Ammon's horn (tissue), 1 donor: ENCODE measurements around the gene WDR6.
"Not testable (repeated sequence)": the region's sequence is repeated elsewhere in the genome, so short reads cannot be mapped to it uniquely, and the experiment has no call there.

Experiments used
- DNase-seq: peaks from one replicate; pipeline ENCODE4 v3.0.0-alpha.2; 2016; ENCODE audit warnings: low spot score

Gene WDR6

DNA sequence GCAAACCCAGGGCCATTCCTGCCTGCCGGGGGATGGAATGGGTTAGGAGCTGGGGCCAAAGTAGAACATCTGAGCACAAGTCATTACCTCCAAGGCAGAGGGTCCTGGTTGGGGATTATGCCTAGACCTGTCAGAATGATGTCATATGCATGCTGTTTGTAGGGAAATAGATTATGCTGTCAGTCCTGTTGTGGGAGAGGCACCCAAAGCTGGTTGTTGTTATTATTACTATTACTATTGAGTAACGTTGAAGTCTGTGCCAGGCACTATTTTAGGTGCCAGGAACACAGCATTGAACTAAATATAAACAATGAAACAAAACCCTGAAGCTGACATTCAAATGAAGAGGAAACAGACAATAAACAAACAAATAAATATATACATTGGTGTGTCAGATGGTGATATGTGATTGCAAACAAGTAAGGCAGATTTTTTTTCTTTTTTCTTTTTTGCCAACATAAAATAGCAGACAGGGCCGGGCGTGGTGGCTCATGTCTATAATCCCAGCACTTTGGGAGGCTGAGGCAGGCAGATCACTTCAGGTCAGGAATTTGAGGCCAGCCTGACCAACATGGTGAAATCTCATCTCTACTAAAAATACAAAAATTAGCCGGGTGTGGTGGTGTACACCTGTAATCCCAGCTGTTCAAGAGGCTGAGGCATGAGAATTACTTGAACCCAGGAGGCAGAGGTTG, 15.2 kb upstream of the WDR6 start:
- no peak for DNase-seq

DNA sequence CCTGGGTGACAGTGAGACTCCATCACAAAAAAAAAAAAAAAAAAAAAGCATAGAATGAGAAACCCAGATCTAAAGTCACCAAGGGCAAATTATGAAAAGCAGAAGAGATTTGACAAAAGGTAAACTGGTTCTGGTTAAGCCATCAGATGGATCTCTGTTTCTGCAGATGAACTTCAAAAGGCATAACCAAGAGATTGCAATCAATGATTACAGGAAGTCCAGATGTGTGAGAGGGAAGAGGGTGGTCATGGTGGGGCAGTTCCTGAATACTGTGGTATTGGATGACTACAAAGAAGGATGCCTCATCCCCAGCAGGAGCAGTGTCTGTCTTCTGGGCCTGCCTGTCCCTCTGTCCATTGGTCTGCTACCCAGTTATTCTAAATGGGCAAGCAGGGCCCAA, 13.4 kb upstream of the WDR6 start:
- no peak for DNase-seq

DNA sequence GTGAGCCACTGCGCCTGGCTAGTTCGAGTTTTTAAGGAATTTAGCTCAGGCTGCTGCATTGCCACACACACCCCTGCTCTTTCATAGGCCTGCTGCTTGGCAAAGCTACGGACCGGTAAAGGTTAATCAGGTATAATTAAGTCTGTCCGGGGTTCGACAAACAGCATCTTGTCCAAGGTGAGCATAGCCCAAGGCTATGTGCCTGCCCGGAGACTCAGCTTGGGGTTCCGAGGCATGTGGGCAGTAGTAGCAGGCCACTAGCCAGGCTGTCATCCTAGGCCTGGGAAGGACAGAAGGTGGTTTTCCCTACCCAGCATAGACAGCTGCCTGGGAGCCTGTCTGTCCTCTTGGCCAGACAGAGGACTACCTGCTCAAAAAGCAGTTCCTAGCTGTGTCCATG, 10.6 kb upstream of the WDR6 start:
- no peak for DNase-seq

DNA sequence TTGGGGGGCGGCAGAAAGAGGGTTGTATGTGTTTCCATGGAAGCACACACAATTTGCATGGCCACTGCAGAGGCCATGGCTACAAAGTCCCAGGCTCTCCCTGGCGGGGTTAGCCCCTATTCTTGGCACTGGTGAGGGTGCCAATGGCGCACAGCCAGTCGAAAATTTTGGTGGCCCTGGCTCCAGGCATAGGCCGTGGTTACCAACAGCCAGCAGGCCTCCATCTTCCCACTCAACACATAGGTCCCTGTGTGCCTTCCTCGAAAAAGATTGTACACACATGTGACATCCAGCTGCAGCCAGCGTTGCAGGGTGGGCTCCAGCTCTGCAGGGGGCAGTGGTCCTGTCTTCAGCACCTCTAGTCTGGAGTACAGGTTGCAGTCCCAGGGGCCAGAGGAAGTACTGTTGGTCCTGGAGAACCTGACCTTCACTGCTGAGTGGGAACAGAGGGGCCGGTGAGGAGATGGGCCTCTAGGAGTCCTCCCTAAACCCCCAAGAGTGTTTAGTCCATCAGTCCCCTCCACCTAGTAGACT, 10.0 kb upstream of the WDR6 start:
- DNase-seq: no peak

GRCh38 chr3:48997714-48998637, 9.2 kb upstream of the WDR6 start:
- no peak for DNase-seq

DNA sequence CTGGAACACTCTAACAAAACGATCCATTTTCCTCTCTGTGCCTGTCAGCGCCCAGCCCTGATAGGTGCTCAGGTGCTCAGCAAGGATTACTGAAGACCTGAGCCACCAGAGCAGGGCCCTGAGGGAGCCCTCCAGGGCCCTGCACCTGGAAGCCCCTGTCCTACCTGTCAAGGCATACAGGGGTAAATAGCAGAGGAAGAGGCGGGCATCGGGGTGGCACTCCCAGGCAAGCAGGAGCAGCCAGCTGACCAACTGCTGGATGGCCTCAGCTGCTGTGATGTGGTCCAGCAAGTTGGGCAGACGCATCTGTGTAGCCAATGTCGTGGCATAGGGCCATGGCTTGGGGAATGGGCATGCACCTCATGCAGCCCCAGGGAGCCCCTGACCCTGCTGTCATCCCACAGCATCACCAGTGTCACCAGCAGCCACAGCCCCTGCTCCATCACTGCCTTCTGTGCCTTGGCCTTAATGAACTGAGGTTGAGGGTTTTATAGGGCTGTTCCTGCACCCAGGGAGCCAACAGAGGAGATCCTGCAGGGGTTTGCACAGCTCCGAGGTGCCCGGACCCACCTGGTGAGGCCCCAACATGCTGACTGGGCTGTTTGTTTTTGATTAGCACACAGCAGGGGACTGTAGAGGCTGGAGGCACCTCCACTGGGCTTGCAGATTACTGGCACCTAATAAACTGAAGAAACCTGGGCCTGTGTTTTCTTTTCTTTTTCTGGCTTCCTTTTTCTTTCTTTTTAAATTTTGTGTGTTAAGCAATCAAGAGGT, 7.9 kb upstream of the WDR6 start:
- no peak for DNase-seq

DNA sequence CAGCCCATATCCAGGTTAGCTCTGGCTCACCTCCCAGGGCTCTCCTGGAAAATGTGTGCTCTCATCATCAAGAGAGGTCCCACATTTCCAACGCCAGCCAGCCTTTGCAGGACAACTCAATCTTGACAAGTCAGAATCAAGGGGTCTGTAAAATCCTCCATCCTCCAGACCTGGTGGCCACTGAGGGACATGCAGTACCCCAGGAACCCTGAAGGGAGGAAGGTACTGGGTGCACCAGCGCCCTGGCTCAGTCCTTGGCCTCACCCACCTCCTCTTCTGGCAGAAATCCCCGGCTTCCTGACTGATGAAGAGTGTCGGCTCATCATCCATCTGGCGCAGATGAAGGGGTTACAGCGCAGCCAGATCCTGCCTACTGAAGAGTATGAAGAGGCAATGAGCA, 6.0 kb upstream of the WDR6 start:
- DNase-seq: no peak

DNA sequence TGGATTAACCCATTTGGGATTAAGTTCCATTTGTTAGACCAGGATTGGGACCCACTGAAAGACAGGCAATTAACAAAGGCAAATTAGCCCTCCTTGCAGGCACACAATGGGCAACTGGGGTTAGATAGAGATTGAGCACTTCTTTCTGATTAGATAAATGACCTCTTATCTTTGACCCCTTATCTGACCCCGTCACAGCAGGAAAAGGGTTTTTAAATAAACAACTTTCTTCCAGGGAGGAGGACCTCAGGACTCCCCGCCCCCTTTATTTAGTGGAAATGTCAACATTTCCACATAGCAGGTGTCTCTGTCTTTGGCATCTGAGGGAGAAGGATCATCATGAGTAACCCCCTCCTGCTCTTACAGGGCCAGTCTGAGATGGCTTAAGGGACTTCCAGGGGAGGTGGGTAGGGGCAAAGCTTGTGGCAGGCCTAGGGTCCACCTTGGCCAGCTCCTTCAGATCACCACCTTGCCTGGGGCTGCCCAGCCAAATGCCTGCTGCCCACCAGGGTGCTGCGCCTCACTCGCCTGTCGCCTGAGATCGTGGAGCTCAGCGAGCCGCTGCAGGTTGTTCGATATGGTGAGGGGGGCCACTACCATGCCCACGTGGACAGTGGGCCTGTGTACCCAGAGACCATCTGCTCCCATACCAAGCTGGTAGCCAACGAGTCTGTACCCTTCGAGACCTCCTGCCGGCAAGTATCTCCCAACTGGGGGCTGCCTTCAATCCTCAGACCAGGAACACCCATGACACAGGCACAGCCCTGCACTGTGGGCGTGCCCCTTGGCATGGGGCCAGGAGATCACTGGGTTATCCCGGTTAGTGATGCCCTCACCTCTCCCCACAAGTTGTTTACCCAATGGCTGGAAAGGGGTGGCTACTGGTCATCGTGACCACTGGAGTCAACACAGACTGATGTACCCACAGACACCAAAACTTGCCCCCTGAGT, 2.6 kb upstream of the WDR6 start:
- no peak for DNase-seq

DNA sequence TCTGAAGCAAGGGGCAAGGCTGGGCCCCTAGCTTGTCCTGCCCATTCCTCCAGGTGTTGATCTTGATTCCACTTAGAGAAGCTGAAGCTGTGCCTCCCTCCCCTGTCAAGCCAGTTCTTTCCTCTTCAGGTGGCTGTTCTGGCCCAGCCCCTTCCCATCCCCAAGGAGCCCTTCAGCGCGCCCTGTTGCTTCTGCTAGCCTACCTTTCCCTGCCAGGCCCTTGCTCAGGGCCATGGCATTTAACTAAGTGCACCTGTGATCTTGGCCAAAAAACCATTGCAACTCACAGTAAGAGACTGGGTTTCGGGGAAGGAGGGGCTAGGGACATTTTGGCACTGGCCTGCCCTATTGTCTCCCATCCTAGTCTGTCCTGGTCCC, 1.9 kb upstream of the WDR6 start:
- DNase-seq: no peak

DNA sequence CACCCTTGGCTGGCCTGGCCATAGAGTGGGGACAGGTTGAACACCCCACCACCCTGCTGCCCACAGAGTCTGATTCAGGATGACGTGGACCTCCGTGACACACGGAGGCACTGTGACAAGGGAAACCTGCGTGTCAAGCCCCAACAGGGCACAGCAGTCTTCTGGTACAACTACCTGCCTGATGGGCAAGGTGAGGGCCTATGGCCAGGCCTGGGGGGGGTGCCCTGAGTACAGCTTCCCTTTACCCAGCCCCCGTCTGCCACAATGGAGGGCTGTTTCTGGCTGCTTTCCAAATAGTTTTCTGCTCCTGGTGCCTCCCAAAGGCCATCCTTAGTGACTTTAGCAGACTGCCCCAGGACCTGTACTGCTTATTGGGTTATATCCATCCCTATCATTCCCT, 1.2 kb upstream of the WDR6 start:
- no peak for DNase-seq

GRCh38 chr3:49006408-49007067, 653 bp upstream of the WDR6 start:
- peak; percentile 60 for DNase-seq

- peak; percentile 84 for DNase-seq
Observed at GRCh38 chr3:49007771-49008528, 759 bp downstream of the WDR6 start.

DNA sequence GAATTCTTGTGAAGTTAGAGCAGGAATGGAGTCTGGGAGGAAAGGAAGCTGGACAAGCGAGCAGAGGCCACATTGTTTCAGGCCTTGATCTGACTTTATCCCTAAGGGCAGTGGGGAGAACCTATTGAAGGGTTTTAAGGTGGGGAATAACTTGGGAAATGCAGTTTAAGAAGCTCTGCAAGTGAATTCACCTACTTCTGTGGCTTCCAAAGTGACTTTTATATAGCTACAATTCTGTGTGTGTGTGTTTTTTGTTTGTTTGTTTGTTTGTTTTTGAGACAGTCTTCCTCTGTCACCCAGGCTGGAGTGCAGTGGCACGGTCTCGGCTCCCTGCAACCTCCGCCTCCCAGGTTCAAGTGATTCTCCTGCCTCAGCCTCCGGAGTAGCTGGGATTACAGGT, 1.4 kb downstream of the WDR6 start:
- not testable (repeated sequence) for DNase-seq

DNA sequence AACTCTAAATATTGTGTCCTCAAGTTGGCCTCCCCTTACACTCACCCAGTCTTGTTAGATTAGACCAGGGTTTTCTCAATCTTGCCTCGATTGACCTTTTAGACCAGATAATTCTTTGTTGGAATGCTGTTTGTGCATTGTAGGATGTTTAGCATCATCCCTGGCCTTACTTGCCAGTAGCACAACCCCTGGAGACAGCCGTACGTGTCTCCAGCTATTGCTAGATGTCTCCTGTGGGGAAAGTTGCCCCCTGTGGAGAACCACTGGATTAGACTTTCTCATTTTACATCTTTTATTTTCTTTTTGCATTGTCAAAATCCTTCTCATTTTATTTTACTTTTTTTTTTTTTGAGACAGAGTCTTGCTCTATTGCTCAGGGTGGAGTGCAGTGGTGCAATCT, 2.2 kb downstream of the WDR6 start:
- no peak for DNase-seq

DNA sequence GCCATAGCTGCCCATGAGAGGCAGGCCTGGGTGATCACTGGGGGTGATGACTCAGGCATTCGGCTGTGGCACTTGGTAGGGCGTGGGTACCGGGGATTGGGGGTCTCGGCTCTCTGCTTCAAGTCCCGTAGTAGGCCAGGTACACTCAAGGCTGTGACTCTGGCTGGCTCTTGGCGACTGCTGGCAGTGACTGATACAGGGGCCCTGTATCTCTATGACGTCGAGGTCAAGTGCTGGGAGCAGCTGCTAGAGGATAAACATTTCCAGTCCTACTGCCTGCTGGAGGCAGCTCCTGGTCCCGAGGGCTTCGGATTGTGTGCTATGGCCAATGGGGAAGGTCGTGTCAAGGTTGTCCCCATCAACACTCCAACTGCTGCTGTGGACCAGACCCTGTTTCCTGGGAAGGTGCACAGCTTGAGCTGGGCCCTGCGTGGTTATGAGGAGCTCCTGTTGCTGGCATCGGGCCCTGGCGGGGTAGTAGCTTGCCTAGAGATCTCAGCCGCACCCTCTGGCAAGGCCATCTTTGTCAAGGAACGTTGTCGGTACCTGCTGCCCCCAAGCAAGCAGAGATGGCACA, 5.3 kb downstream of the WDR6 start:
- no peak for DNase-seq

GRCh38 chr3:49013113-49013737, 6.0 kb downstream of the WDR6 start:
- DNase-seq: no peak

GRCh38 chr3:49013738-49014660, 6.8 kb downstream of the WDR6 start:
- DNase-seq: no peak

DNA sequence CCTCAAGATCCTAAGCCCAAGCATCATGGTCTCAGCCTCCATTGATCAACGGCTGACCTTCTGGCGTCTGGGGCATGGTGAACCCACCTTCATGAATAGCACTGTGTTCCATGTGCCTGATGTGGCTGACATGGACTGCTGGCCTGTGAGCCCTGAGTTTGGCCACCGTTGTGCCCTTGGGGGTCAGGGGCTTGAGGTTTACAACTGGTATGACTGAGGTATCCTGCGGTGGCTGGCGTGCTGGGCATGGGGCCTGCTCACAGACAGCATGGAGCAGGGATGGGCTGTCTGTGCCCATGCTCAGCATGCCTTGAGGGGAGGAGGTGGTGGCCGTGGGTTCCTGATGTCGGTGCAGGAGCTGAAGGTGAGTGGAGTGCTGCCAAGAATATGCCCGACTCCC, 7.9 kb downstream of the WDR6 start:
- DNase-seq: no peak
